Osteocyte (in vitro differentiated cells): ENCODE results near the gene KDM4C. TPM values are rescaled to one million over a fixed set of nuclear protein-coding genes. Genes with fewer than 3 reads are reported as not detected.

ENCODE experiments used
- DNase-seq: peaks from one replicate; pipeline ENCODE4 v3.0.0; 2021; ENCODE audit warnings: mixed read lengths; ENCODE audit not compliant: unreplicated experiment; ENCODE audit errors: extremely low spot score
- H3K27ac Mint-ChIP-seq: one replicate; pipeline ENCODE4 v1.8.0; 2021; ENCODE audit warnings: mild to moderate bottlenecking, mixed read lengths; ENCODE audit not compliant: unreplicated experiment
- H3K27me3 Mint-ChIP-seq: one replicate; pipeline ENCODE4 v1.8.0; 2021; ENCODE audit warnings: mixed read lengths; ENCODE audit not compliant: unreplicated experiment
- H3K36me3 Mint-ChIP-seq: one replicate; pipeline ENCODE4 v1.8.0; 2021; ENCODE audit warnings: mixed read lengths; ENCODE audit not compliant: unreplicated experiment
- H3K4me1 Mint-ChIP-seq: one replicate; pipeline ENCODE4 v1.8.0; 2021; ENCODE audit warnings: mixed read lengths; ENCODE audit not compliant: unreplicated experiment
- H3K4me3 Mint-ChIP-seq: one replicate; pipeline ENCODE4 v1.8.0; 2021; ENCODE audit warnings: mild to moderate bottlenecking, moderate library complexity, mixed read lengths; ENCODE audit not compliant: unreplicated experiment
- H3K9me3 Mint-ChIP-seq: one replicate; pipeline ENCODE4 v1.8.0; 2021; ENCODE audit warnings: mixed read lengths; ENCODE audit not compliant: unreplicated experiment
- total RNA-seq: library from RNA; stranded (reverse); gene quantifications from 2 replicates; pipeline ENCODE4 v1.2.1, GENCODE V29; 2021
- TF ChIP-seq, protein P1 (sequence below): fragments of 200-600 bp; sonication (generic); IDR thresholded peaks from 2 replicates; pipeline ENCODE4 v1.5.0; 2021; ENCODE audit warnings: antibody characterized with exemption, mild to moderate bottlenecking, moderate library complexity

KDM4C gene
- total RNA-seq, 1 donor from 2014 or later = 25.3 TPM

DNA sequence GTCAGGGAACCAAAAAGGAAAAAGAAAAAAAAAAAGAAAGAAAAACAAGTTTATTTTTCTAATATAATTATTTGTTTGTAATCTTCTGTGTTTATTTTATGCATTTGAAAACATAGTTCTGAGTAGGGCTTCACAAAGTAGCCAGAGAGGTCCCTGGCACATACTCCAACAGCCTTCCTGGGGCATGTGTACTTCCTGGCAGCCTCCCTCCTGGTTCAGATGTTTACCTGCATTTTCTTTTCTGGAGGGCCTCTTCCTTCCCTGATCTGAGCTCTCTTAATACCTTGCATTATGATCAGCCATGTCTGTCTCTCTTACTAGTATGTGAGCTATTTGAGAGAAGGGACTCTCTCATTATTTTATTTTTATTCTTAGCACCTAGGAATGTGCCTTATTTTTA, 361.8 kb downstream of the KDM4C start:
- Mint-ChIP-seq H3K4me3 (no peak overlapping the region), H3K4me1 (no peaks in the 10 kb centered on the region), H3K9me3 (no peaks in the 10 kb centered on the region), H3K27me3 (no peaks in the 10 kb centered on the region), H3K27ac (no peak overlapping the region), H3K36me3 (peaks cover 7% of the 10 kb centered on the region)
- TF ChIP-seq, protein P1, sequence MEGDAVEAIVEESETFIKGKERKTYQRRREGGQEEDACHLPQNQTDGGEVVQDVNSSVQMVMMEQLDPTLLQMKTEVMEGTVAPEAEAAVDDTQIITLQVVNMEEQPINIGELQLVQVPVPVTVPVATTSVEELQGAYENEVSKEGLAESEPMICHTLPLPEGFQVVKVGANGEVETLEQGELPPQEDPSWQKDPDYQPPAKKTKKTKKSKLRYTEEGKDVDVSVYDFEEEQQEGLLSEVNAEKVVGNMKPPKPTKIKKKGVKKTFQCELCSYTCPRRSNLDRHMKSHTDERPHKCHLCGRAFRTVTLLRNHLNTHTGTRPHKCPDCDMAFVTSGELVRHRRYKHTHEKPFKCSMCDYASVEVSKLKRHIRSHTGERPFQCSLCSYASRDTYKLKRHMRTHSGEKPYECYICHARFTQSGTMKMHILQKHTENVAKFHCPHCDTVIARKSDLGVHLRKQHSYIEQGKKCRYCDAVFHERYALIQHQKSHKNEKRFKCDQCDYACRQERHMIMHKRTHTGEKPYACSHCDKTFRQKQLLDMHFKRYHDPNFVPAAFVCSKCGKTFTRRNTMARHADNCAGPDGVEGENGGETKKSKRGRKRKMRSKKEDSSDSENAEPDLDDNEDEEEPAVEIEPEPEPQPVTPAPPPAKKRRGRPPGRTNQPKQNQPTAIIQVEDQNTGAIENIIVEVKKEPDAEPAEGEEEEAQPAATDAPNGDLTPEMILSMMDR = no peak
- DNase-seq = no peak

DNA sequence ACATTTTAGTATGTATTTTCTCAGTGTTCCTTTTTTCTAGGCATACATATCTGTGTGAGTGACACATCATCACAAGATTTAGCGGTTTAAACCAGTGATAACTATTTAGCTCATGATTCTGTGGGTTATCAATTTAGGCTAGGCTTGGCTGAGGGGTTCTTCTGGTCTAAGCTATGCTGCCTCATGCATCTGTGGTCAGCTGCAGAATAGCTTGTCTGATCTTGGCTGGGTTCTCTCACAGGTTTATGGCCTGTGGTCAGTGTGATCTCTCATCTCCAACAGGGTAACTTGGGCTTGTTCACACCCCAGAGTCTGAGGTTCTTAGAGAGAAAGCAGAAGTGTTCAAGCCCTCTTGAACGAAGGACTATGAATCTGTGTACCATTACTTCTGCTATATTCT, 363.3 kb downstream of the KDM4C start:
- H3K9me3 Mint-ChIP-seq = no peaks in the 10 kb centered on the region
- no peak overlapping the region for H3K4me3 Mint-ChIP-seq
- DNase-seq = no peak
- no peak overlapping the region for H3K27ac Mint-ChIP-seq
- H3K27me3 Mint-ChIP-seq = no peaks in the 10 kb centered on the region
- peaks cover 4% of the 10 kb centered on the region for H3K36me3 Mint-ChIP-seq
- H3K4me1 Mint-ChIP-seq = no peaks in the 10 kb centered on the region
- TF ChIP-seq, protein P1 = no peak

DNA sequence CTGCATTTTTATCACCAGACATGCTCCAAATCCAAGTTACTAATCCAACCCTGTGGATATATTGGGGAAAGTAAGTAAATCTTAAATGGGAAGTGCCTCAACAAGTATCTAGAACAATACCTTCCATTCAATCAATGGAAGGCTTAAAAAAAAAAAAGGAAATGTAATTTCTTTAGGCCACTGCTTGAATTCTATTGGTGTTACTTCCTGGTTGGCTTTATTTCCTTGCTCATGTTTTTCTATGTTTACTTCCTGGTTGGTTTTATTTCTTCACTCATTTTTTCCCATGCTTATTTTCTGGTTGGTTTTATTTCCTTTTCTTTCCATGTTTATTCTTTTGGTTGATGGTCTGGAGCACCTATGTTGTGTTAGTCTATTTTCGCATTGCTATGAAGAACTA, 363.9 kb downstream of the KDM4C start:
- H3K36me3 Mint-ChIP-seq = peaks cover 4% of the 10 kb centered on the region
- no peaks in the 10 kb centered on the region for H3K27me3 Mint-ChIP-seq
- no peak overlapping the region for H3K27ac Mint-ChIP-seq
- H3K9me3 Mint-ChIP-seq = no peaks in the 10 kb centered on the region
- H3K4me3 Mint-ChIP-seq = no peak overlapping the region
- no peak for DNase-seq
- H3K4me1 Mint-ChIP-seq = no peaks in the 10 kb centered on the region
- TF ChIP-seq, protein P1 = no peak

DNA sequence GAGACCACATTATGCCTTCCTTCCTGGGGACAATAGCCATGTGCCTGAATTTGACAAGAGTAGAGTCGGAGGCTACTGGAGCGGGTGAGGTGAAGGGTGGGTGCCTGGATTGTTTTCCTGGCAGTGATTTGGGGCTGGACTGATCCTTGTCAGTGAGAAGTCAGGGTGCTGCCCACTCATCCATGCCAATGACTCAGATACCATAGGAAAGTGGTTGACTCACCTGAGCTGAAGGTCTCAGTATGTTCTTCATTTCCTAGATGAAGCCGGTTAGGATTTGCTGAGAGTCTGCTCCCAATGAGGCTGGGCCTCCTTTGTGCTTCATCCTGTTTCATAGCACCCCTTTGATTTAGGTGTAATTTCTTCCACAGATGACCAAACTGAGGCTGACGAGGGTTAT, 366.0 kb downstream of the KDM4C start:
- Mint-ChIP-seq H3K4me3 (no peak overlapping the region), H3K36me3 (peaks cover 11% of the 10 kb centered on the region), H3K4me1 (no peaks in the 10 kb centered on the region), H3K9me3 (no peaks in the 10 kb centered on the region), H3K27me3 (no peaks in the 10 kb centered on the region), H3K27ac (no peak overlapping the region)
- DNase-seq = no peak
- TF ChIP-seq, protein P1 = no peak

DNA sequence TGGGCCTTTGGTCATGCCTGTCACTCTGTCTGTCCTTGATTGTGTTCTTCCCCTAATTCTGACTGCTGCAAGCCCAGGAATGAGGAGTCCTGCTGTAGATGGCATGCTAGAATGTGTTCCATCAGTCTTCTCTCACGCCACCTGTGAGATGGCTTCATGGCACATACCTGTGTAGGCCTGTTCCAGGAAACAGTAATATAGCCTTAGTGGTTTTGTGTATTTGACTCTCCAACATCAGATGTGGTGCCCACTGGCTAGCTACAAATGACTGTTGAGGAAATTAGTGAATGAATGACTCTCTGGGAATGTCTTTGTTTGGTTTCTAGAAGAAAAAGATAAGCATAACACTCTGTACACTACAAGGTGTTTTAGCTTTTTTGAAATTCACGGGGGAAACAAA, 367.5 kb downstream of the KDM4C start:
- H3K4me3 Mint-ChIP-seq = no peak overlapping the region
- DNase-seq = no peak
- no peak overlapping the region for H3K27ac Mint-ChIP-seq
- H3K9me3 Mint-ChIP-seq = no peaks in the 10 kb centered on the region
- H3K36me3 Mint-ChIP-seq = peaks cover 11% of the 10 kb centered on the region
- H3K4me1 Mint-ChIP-seq = no peaks in the 10 kb centered on the region
- no peaks in the 10 kb centered on the region for H3K27me3 Mint-ChIP-seq
- TF ChIP-seq, protein P1 = no peak
